GM12878 (cell line): ENCODE data around the gene AP3B1. TPM values are rescaled to one million over a fixed set of nuclear protein-coding genes. Genes with fewer than 3 reads are reported as not detected.

Experiments
- BACH1 ChIP-seq: fragments of 450-650 bp; IDR thresholded peaks from 2 replicates; pipeline ENCODE4 v1.6.1; 2017; ENCODE audit warnings: mild to moderate bottlenecking, borderline replicate concordance
- BCL11A ChIP-seq: IDR thresholded peaks from 2 replicates; pipeline ENCODE4 v1.6.1; 2011; ENCODE audit warnings: low read depth, low read length
- HDGF ChIP-seq: fragments of 450-650 bp; IDR thresholded peaks from 2 replicates; pipeline ENCODE4 v1.6.1; 2016; ENCODE audit warnings: antibody characterized with exemption
- IKZF1 ChIP-seq: fragments of 450-650 bp; conservative IDR thresholded peaks from 2 replicates; pipeline ENCODE4 v1.6.1; 2017; ENCODE audit warnings: antibody characterized with exemption, mild to moderate bottlenecking
- KDM1A ChIP-seq: fragments of 200-600 bp; sonication (generic); IDR thresholded peaks from 2 replicates; pipeline ENCODE4 v1.6.1; 2016; ENCODE audit warnings: borderline replicate concordance
- PAX8 ChIP-seq: fragments of 450-650 bp; IDR thresholded peaks from 2 replicates; pipeline ENCODE4 v1.6.1; 2017; ENCODE audit warnings: mild to moderate bottlenecking, moderate library complexity
- POLR2AphosphoS5 ChIP-seq: IDR thresholded peaks from 2 replicates; pipeline ENCODE4 v1.6.1; 2011; ENCODE audit warnings: mild to moderate bottlenecking, low read length, inconsistent platforms
- RAD21 ChIP-seq: IDR thresholded peaks from 2 replicates; pipeline ENCODE4 v1.6.1; 2011; ENCODE audit warnings: mild to moderate bottlenecking, low read depth, low read length, moderate library complexity; ENCODE audit not compliant: insufficient read depth
- polyA plus RNA-seq, 11 experiments: library from polyadenylated mRNA; depleted of rRNA in 4 of 11; unstranded in 6 of 11; stranded (reverse) in 5 of 11; fragments of >200 nt; fragmentation: Nextera tagmentation in 4 of 11; fragmentation: Illumina TruSeq in 1 of 11; extraction: Ambion mirVana in 4 of 11; extraction: Trizol in 1 of 11; gene quantifications; 1 replicate in 1 of 11; 2 replicates in 10 of 11; pipeline versions ENCODE4 v1.2.1 to v1.2.3, GENCODE V29; 2011 to 2016; ENCODE audit warnings: inconsistent platforms in 2 of 11, missing spikeins in 2 of 11, low read depth in 1 of 11
- total RNA-seq, 4 experiments: library from RNA; depleted of rRNA in 3 of 4; stranded (reverse); fragments of >200 nt in 3 of 4; fragmentation: Illumina TruSeq in 1 of 4; extraction: Trizol in 1 of 4; gene quantifications; 2 replicates each; pipeline versions ENCODE4 v1.2.1 to v1.2.3, GENCODE V29; 2013 to 2021
- TF ChIP-seq, protein P1 (sequence below), 3 experiments: IDR thresholded peaks in 2 of 3; conservative IDR thresholded peaks in 1 of 3; 2 replicates each; pipeline ENCODE4 v1.5.1; 2011; ENCODE audit warnings: low read depth in 3 of 3, low read length in 3 of 3, mild to moderate bottlenecking in 3 of 3, control low read depth in 2 of 3, moderate library complexity in 2 of 3, inconsistent platforms in 1 of 3, mixed read lengths in 1 of 3; ENCODE audit not compliant: control insufficient read depth in 2 of 3, insufficient read depth in 1 of 3; ENCODE audit errors: extremely low read depth in 1 of 3
- TF ChIP-seq, protein P2 (sequence below): IDR thresholded peaks from 2 replicates; pipeline ENCODE4 v1.6.1; 2012; ENCODE audit warnings: improper control_type of control experiment, low read depth, low read length; ENCODE audit not compliant: insufficient replicate concordance
- TF ChIP-seq, protein P3 (sequence below): fragments of 450-650 bp; formaldehyde crosslinking; IDR thresholded peaks from 2 replicates; pipeline ENCODE4 v1.4.0; 2022; ENCODE audit warnings: mild to moderate bottlenecking, moderate library complexity
- TF ChIP-seq, protein P4 (sequence below): IDR thresholded peaks from 2 replicates; pipeline ENCODE4 v1.6.1; 2012; ENCODE audit warnings: low read depth, low read length, improper control_type of control experiment
- TF ChIP-seq, protein P5 (sequence below): IDR thresholded peaks from 2 replicates; pipeline ENCODE4 v1.6.1; 2011; ENCODE audit warnings: borderline replicate concordance, low read depth, mild to moderate bottlenecking, moderate library complexity, low read length; ENCODE audit not compliant: insufficient read depth, poor library complexity, severe bottlenecking
- TF ChIP-seq, protein P6 (sequence below): fragments of 450-650 bp; IDR thresholded peaks from 2 replicates; pipeline ENCODE4 v1.6.1; 2016; ENCODE audit warnings: mild to moderate bottlenecking

Gene AP3B1
- total and polyA plus RNA-seq, 10 of the 15 experiments (the other 5 are each of a cell fraction or from before 2014, with no cell fraction given): 30.9 to 70.8 (median 46.0) TPM

DNA sequence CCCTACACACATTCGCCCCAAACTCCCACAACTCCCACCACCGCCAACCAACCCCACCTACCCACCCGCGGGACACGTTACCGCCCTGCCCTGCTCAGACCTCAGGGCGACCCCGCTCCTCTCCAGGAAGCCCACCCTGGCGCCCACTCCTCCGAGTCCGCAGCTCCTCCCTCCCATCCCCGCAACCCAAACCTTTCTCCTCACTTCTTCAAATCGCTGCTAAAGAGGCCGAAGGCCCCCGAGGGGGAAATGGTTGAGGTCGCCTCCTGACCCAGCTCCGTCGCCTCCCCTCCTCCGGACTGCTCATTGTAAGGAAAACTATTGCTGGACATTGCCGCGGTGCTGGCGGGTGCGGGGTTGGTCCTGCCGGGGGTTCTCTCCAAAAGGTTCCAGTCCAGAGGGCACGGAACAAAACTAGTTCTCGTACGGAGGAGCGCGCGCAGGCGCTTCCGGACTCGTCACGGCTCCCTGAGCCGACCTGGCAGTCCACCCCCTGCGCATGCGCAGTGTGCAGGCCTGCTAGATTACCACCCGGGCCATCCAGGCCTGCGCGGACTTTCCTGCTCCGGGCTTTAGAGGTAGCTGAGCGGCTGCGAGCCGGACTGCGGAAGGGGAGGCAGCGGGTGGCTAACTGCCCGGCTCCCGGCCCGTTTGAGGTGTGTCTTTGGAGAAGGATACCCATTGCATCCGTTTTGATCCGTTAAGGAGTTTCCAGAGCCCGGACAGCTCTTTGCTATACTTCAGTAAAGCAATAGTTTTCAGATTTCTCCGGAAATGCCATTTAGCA, at the start of gene AP3B1 (continued):
- TF ChIP-seq, protein P1, sequence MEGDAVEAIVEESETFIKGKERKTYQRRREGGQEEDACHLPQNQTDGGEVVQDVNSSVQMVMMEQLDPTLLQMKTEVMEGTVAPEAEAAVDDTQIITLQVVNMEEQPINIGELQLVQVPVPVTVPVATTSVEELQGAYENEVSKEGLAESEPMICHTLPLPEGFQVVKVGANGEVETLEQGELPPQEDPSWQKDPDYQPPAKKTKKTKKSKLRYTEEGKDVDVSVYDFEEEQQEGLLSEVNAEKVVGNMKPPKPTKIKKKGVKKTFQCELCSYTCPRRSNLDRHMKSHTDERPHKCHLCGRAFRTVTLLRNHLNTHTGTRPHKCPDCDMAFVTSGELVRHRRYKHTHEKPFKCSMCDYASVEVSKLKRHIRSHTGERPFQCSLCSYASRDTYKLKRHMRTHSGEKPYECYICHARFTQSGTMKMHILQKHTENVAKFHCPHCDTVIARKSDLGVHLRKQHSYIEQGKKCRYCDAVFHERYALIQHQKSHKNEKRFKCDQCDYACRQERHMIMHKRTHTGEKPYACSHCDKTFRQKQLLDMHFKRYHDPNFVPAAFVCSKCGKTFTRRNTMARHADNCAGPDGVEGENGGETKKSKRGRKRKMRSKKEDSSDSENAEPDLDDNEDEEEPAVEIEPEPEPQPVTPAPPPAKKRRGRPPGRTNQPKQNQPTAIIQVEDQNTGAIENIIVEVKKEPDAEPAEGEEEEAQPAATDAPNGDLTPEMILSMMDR (IDR thresholded peaks at IDR 0.05 in 2 of 3, conservative IDR thresholded peaks at IDR 0.05 in 1 of 3; ENCODE audit: control insufficient read depth in 2 of 3, extremely low read depth in 1 of 3, insufficient read depth in 1 of 3, low read depth in 3 of 3, low read length in 3 of 3): no peak
- TF ChIP-seq PAX8: no peak
- TF ChIP-seq BACH1: peak; percentile 10; the same call in 1 of the 2 replicates
- no peak for TF ChIP-seq RAD21
- TF ChIP-seq HDGF: no peak
- peak; percentile 99 for TF ChIP-seq IKZF1
- TF ChIP-seq KDM1A: no peak
- TF ChIP-seq, protein P2, sequence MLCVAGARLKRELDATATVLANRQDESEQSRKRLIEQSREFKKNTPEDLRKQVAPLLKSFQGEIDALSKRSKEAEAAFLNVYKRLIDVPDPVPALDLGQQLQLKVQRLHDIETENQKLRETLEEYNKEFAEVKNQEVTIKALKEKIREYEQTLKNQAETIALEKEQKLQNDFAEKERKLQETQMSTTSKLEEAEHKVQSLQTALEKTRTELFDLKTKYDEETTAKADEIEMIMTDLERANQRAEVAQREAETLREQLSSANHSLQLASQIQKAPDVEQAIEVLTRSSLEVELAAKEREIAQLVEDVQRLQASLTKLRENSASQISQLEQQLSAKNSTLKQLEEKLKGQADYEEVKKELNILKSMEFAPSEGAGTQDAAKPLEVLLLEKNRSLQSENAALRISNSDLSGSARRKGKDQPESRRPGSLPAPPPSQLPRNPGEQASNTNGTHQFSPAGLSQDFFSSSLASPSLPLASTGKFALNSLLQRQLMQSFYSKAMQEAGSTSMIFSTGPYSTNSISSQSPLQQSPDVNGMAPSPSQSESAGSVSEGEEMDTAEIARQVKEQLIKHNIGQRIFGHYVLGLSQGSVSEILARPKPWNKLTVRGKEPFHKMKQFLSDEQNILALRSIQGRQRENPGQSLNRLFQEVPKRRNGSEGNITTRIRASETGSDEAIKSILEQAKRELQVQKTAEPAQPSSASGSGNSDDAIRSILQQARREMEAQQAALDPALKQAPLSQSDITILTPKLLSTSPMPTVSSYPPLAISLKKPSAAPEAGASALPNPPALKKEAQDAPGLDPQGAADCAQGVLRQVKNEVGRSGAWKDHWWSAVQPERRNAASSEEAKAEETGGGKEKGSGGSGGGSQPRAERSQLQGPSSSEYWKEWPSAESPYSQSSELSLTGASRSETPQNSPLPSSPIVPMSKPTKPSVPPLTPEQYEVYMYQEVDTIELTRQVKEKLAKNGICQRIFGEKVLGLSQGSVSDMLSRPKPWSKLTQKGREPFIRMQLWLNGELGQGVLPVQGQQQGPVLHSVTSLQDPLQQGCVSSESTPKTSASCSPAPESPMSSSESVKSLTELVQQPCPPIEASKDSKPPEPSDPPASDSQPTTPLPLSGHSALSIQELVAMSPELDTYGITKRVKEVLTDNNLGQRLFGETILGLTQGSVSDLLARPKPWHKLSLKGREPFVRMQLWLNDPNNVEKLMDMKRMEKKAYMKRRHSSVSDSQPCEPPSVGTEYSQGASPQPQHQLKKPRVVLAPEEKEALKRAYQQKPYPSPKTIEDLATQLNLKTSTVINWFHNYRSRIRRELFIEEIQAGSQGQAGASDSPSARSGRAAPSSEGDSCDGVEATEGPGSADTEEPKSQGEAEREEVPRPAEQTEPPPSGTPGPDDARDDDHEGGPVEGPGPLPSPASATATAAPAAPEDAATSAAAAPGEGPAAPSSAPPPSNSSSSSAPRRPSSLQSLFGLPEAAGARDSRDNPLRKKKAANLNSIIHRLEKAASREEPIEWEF: no peak
- no peak; the same call in 1 of the 2 replicates for TF ChIP-seq BCL11A
- TF ChIP-seq, protein P3, sequence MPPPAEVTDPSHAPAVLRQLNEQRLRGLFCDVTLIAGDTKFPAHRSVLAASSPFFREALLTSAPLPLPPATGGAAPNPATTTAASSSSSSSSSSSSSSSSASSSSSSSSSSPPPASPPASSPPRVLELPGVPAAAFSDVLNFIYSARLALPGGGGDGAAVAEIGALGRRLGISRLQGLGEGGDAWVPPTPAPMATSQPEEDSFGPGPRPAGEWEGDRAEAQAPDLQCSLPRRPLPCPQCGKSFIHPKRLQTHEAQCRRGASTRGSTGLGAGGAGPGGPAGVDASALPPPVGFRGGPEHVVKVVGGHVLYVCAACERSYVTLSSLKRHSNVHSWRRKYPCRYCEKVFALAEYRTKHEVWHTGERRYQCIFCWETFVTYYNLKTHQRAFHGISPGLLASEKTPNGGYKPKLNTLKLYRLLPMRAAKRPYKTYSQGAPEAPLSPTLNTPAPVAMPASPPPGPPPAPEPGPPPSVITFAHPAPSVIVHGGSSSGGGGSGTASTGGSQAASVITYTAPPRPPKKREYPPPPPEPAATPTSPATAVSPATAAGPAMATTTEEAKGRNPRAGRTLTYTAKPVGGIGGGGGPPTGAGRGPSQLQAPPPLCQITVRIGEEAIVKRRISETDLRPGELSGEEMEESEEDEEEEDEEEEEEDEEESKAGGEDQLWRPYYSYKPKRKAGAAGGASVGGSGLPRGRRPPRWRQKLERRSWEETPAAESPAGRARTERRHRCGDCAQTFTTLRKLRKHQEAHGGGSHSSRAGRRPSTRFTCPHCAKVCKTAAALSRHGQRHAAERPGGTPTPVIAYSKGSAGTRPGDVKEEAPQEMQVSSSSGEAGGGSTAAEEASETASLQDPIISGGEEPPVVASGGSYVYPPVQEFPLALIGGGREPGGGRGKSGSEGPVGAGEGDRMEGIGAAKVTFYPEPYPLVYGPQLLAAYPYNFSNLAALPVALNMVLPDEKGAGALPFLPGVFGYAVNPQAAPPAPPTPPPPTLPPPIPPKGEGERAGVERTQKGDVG (CRISPR knock-in tag): no peak
- TF ChIP-seq, protein P4, sequence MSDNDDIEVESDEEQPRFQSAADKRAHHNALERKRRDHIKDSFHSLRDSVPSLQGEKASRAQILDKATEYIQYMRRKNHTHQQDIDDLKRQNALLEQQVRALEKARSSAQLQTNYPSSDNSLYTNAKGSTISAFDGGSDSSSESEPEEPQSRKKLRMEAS: peak; percentile 63; the same call in 1 of the 2 replicates
- TF ChIP-seq POLR2AphosphoS5: peak; percentile 81
- TF ChIP-seq, protein P5, sequence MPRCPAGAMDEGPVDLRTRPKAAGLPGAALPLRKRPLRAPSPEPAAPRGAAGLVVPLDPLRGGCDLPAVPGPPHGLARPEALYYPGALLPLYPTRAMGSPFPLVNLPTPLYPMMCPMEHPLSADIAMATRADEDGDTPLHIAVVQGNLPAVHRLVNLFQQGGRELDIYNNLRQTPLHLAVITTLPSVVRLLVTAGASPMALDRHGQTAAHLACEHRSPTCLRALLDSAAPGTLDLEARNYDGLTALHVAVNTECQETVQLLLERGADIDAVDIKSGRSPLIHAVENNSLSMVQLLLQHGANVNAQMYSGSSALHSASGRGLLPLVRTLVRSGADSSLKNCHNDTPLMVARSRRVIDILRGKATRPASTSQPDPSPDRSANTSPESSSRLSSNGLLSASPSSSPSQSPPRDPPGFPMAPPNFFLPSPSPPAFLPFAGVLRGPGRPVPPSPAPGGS: no peak
- TF ChIP-seq, protein P6, sequence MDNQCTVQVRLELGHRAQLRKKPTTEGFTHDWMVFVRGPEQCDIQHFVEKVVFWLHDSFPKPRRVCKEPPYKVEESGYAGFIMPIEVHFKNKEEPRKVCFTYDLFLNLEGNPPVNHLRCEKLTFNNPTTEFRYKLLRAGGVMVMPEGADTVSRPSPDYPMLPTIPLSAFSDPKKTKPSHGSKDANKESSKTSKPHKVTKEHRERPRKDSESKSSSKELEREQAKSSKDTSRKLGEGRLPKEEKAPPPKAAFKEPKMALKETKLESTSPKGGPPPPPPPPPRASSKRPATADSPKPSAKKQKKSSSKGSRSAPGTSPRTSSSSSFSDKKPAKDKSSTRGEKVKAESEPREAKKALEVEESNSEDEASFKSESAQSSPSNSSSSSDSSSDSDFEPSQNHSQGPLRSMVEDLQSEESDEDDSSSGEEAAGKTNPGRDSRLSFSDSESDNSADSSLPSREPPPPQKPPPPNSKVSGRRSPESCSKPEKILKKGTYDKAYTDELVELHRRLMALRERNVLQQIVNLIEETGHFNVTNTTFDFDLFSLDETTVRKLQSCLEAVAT: peak; percentile 58; the same call in 1 of the 2 replicates
